Activated CD8-positive, alpha-beta memory T cell treated with anti-CD3 and anti-CD28 coated beads, Interleukin-2, amount 50 U/mL, for 1 hour (primary cell): ENCODE measurements around the gene INPP5J.
A peak's percentile ranks its signal among the peaks of the same experiment; 100 is the strongest.
"Not testable (repeated sequence)": the region's sequence is repeated elsewhere in the genome, so short reads cannot be mapped to it uniquely, and the experiment has no call there.

Experiments
- DNase-seq: peaks from one replicate; pipeline ENCODE4 v3.0.0-alpha.2; 2020; ENCODE audit errors: extremely low read depth

Gene INPP5J

GRCh38 chr22:31122532-31123291 lies at the start of gene INPP5J:
TSS of gene INPP5J (plus strand) at chr22:31122966. CDS start at chr22:31123015, 49 bp downstream.
- DNase-seq: no peak

GRCh38 chr22:31073125-31073524 lies 49.6 kb upstream of the INPP5J start:
- not testable (repeated sequence) for DNase-seq

- not testable (repeated sequence) for DNase-seq
Measured at GRCh38 chr22:31073545-31074145, 49.1 kb upstream of the INPP5J start.

- no peak for DNase-seq
Measured at GRCh38 chr22:31075961-31076360, 46.8 kb upstream of the INPP5J start.

- no peak for DNase-seq
Measured at GRCh38 chr22:31077681-31078080, 45.1 kb upstream of the INPP5J start.

- not testable (repeated sequence) for DNase-seq
Measured at GRCh38 chr22:31078389-31078788, 44.4 kb upstream of the INPP5J start.

- no peak for DNase-seq
Measured at GRCh38 chr22:31079095-31079642, 43.6 kb upstream of the INPP5J start.

GRCh38 chr22:31080164-31080847 lies 42.5 kb upstream of the INPP5J start:
- no peak for DNase-seq

GRCh38 chr22:31080848-31081649 lies 41.7 kb upstream of the INPP5J start, which contains the start of gene SMTN:
TSS of gene SMTN (plus strand) at chr22:31081318. CDS start at chr22:31083259, 1,941 bp downstream.
- peak; percentile 60 for DNase-seq

- DNase-seq: no peak
Measured at GRCh38 chr22:31081963-31082605, 40.7 kb upstream of the INPP5J start.

GRCh38 chr22:31082606-31083376 lies 40.0 kb upstream of the INPP5J start:
- DNase-seq: peak; percentile 24

GRCh38 chr22:31083377-31083768 lies 39.4 kb upstream of the INPP5J start:
- DNase-seq: no peak

GRCh38 chr22:31083923-31084810 lies 38.6 kb upstream of the INPP5J start:
- no peak for DNase-seq

GRCh38 chr22:31084811-31085492 lies 37.8 kb upstream of the INPP5J start:
- peak; percentile 51 for DNase-seq

- no peak for DNase-seq
Measured at GRCh38 chr22:31085493-31085824, 37.3 kb upstream of the INPP5J start.

- DNase-seq: no peak
Measured at GRCh38 chr22:31085928-31086327, 36.8 kb upstream of the INPP5J start.

- no peak for DNase-seq
Measured at GRCh38 chr22:31086703-31087330, 35.9 kb upstream of the INPP5J start.

- DNase-seq: no peak
Measured at GRCh38 chr22:31087744-31088215, 35.0 kb upstream of the INPP5J start.
